ENCODE data around the gene TMEM35A. TPM values are rescaled to one million over a fixed set of nuclear protein-coding genes. Genes with fewer than 3 reads are reported as not detected.
"Not testable (repeated sequence)": the region's sequence is repeated elsewhere in the genome, so short reads cannot be mapped to it uniquely, and the experiment has no call there.

The TMEM35A gene
- total RNA-seq, 1 experiment from 2014 or later, result not detected

DNA sequence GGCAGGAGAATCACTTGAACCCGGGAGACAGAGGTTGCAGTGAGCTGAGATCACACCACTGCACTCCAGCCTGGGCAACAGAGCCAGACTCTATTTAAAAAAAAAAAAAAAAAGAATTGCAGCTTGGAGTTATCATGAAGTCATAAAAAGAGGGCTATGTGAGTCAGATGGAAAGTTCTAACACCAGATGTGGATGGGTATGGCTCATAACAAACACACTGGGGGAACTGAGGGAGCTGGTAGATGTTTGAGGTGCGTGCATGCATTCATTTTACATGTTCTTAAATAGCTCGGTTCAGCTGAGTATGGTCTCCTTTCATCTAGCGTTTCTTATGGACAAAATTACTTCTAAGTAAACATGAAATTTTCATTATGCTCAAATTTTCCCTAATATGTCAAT, 38.5 kb upstream of the TMEM35A start:
- Histone ChIP-seq H3F3A (ENCODE audit: insufficient read depth, low read depth) (no peaks in the 10 kb centered on the region), H3K36me3 (ENCODE audit: low read depth) (no peaks in the 10 kb centered on the region), H3K9me3 (ENCODE audit: insufficient read depth, low read depth) (no peaks in the 10 kb centered on the region), H4K20me1 (ENCODE audit: insufficient read depth) (no peaks in the 10 kb centered on the region), H3K4me1 (replicated peaks; ENCODE audit: insufficient read depth) (no peaks in the 10 kb centered on the region), H3K9me2 (ENCODE audit: insufficient read depth) (no peaks in the 10 kb centered on the region), H3K4me2 (no peak overlapping the region), H3K27me3 (ENCODE audit: insufficient read depth, low read depth) (no peaks in the 10 kb centered on the region), H2AFZ (no peak overlapping the region), H3K27ac (no peak overlapping the region), H3K4me3 (no peak overlapping the region), H3K79me2 (ENCODE audit: low read depth) (no peaks in the 10 kb centered on the region)
- CTCF ChIA-PET, result no interaction called here
- no peak for DNase-seq
- intact Hi-C loops (cut with micrococcal nuclease; ENCODE audit: unreplicated experiment), result no loop called here
- POLR2A ChIA-PET (ENCODE audit: unreplicated experiment), result no interaction called here
- TF ChIP-seq, protein P1, sequence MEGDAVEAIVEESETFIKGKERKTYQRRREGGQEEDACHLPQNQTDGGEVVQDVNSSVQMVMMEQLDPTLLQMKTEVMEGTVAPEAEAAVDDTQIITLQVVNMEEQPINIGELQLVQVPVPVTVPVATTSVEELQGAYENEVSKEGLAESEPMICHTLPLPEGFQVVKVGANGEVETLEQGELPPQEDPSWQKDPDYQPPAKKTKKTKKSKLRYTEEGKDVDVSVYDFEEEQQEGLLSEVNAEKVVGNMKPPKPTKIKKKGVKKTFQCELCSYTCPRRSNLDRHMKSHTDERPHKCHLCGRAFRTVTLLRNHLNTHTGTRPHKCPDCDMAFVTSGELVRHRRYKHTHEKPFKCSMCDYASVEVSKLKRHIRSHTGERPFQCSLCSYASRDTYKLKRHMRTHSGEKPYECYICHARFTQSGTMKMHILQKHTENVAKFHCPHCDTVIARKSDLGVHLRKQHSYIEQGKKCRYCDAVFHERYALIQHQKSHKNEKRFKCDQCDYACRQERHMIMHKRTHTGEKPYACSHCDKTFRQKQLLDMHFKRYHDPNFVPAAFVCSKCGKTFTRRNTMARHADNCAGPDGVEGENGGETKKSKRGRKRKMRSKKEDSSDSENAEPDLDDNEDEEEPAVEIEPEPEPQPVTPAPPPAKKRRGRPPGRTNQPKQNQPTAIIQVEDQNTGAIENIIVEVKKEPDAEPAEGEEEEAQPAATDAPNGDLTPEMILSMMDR (conservative IDR thresholded peaks at IDR 0.05), result no peak
- no peak for TF ChIP-seq EZH2 (IDR thresholded peaks at IDR 0.05; ENCODE audit: low read depth)
- BruUV-seq (replicated peaks), result no TSS peak

DNA sequence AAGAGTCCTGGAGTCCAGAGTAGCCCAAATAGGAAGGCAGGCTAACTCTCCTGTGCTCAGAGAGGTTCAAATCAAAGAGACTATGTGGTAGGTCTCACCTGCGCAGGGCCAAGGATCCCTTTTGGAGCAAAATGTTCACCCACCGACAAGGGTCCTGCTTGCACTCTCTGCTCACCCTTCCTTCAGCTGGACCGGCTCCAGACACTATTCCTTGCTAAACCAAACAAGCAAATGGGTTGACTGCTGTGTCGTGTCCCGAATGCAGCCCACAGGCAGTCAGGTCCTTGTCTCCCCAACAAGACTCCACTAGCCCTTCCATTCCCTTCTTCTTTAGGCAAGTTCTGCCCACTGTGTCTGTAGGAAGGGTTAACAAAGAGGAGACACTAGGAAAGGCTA, 27.5 kb upstream of the TMEM35A start:
- TF ChIP-seq EZH2 (IDR thresholded peaks at IDR 0.05; ENCODE audit: low read depth), result no peak
- TF ChIP-seq, protein P1 (conservative IDR thresholded peaks at IDR 0.05), result no peak
- ChIA-PET CTCF (no interaction called here), POLR2A (ENCODE audit: unreplicated experiment) (no interaction called here)
- Histone ChIP-seq H3K36me3 (ENCODE audit: low read depth) (no peaks in the 10 kb centered on the region), H3K27me3 (ENCODE audit: insufficient read depth, low read depth) (no peaks in the 10 kb centered on the region), H3K9me3 (ENCODE audit: insufficient read depth, low read depth) (no peaks in the 10 kb centered on the region), H4K20me1 (ENCODE audit: insufficient read depth) (no peaks in the 10 kb centered on the region), H3K4me1 (replicated peaks; ENCODE audit: insufficient read depth) (0 out of 2 replicates have a peak, but pooled peaks cover 5% of the 10 kb centered on the region), H3K4me3 (peak overlapping the region; percentile 77), H3K27ac (peak overlapping the region; percentile 50), H3F3A (ENCODE audit: insufficient read depth, low read depth) (peaks cover 5% of the 10 kb centered on the region; the same call in 1 of the 2 replicates), H3K9me2 (ENCODE audit: insufficient read depth) (no peaks in the 10 kb centered on the region), H3K79me2 (ENCODE audit: low read depth) (peaks cover 17% of the 10 kb centered on the region), H3K4me2 (peak overlapping the region; percentile 88), H2AFZ (peak overlapping the region; percentile 88)
- intact Hi-C loops (cut with micrococcal nuclease; ENCODE audit: unreplicated experiment), result loop anchor here (2.0 kb wide), 1 partner anchor 48 kb away; the partner anchor contains the start of gene CENPI
- BruUV-seq (replicated peaks), result TSS peak; percentile 63
- no peak for DNase-seq

- Histone ChIP-seq H3K4me1 (replicated peaks; ENCODE audit: insufficient read depth) (peaks cover 6% of the 10 kb centered on the region), H3K79me2 (ENCODE audit: low read depth) (peaks cover 17% of the 10 kb centered on the region), H3F3A (ENCODE audit: insufficient read depth, low read depth) (peaks cover 7% of the 10 kb centered on the region; the same call in 1 of the 2 replicates), H3K36me3 (ENCODE audit: low read depth) (no peaks in the 10 kb centered on the region), H3K9me2 (ENCODE audit: insufficient read depth) (no peaks in the 10 kb centered on the region), H3K27me3 (ENCODE audit: insufficient read depth, low read depth) (no peaks in the 10 kb centered on the region), H4K20me1 (ENCODE audit: insufficient read depth) (no peaks in the 10 kb centered on the region), H3K9me3 (ENCODE audit: insufficient read depth, low read depth) (no peaks in the 10 kb centered on the region), H3K4me3 (peak within 1 kb of the TSS; percentile 77), H2AFZ (peak within 1 kb of the TSS; percentile 88), H3K4me2 (peak within 1 kb of the TSS; percentile 88), H3K27ac (peak within 1 kb of the TSS; percentile 50)
- POLR2A ChIA-PET (ENCODE audit: unreplicated experiment), result no interaction called here
- CTCF ChIA-PET, result no interaction called here
- BruUV-seq (replicated peaks), result no TSS peak
- TF ChIP-seq, protein P1 (conservative IDR thresholded peaks at IDR 0.05), result no peak
- no peak for TF ChIP-seq EZH2 (IDR thresholded peaks at IDR 0.05; ENCODE audit: low read depth)
- DNase-seq, result peak; percentile 64 to 73
- intact Hi-C loops (cut with micrococcal nuclease; ENCODE audit: unreplicated experiment), result loop anchor here (2.0 kb wide), 1 partner anchor 47 kb away; the partner anchor contains the start of gene CENPI
Observed at GRCh38 chrX:101051549-101052302, 27.0 kb upstream of the TMEM35A start, which contains the start of gene TRMT2B. Gene TRMT2B, minus strand, starts transcription at chrX:101052111. Its CDS starts 9,822 bp downstream, at chrX:101042289.

GRCh38 chrX:101056551-101056950, 22.1 kb upstream of the TMEM35A start:
- H4K20me1 ChIP-seq (ENCODE audit: insufficient read depth); H3K4me2 ChIP-seq; DNase-seq; H3K9me2 ChIP-seq (ENCODE audit: insufficient read depth); H3K36me3 ChIP-seq (ENCODE audit: low read depth); H3K79me2 ChIP-seq (ENCODE audit: low read depth); H3K9me3 ChIP-seq (ENCODE audit: insufficient read depth, low read depth); CTCF ChIA-PET; POLR2A ChIA-PET (ENCODE audit: unreplicated experiment); H3K27me3 ChIP-seq (ENCODE audit: insufficient read depth, low read depth); H2AFZ ChIP-seq; BruUV-seq (replicated peaks); intact Hi-C loops (cut with micrococcal nuclease; ENCODE audit: unreplicated experiment); H3K4me3 ChIP-seq: not testable (repeated sequence)
- Histone ChIP-seq H3K4me1 (replicated peaks; ENCODE audit: insufficient read depth) (peaks cover 21% of the 10 kb centered on the region), H3F3A (ENCODE audit: insufficient read depth, low read depth) (peaks cover 21% of the 10 kb centered on the region; the same call in 1 of the 2 replicates), H3K27ac (peak overlapping the region; percentile 24; the same call in 1 of the 2 replicates)
